NCI-H446 treated with DMSO at 0.1 percent for 48 hours (cell line): ENCODE data around the gene DNAAF6.

Experiments
- DNase-seq: peaks from one replicate; lab custom pipeline; 2025; lab: John Stamatoyannopoulos, UW

The DNAAF6 gene

DNA sequence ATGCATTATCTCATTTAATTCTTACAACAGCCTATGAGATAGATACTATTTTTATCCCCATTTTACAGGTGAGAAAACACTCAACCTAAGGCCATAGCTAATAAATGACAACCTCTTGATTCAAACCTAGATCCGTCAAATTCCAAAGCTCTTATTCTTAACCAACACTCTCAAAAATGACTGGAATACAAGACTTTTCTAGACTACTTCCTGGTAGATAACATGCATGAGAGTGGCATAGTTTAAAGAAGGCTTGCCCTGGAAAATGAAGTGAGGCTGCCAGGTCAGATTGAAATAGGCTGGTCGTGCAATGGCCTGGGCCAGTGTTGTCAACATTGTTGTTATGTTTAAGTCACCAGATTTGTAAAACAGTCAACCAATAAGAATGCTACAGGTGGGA, 86.6 kb downstream of the DNAAF6 start:
- DNase-seq = no peak
